Measurements from ENCODE around the gene ALDH1B1. TPM values are rescaled to one million over a fixed set of nuclear protein-coding genes. Genes with fewer than 3 reads are reported as not detected.

Gene ALDH1B1
- total and polyA plus RNA-seq, 2 of the 13 experiments (the other 11 are each of a cell fraction or from before 2014, with no cell fraction given), result 45.1 to 125 TPM

DNA sequence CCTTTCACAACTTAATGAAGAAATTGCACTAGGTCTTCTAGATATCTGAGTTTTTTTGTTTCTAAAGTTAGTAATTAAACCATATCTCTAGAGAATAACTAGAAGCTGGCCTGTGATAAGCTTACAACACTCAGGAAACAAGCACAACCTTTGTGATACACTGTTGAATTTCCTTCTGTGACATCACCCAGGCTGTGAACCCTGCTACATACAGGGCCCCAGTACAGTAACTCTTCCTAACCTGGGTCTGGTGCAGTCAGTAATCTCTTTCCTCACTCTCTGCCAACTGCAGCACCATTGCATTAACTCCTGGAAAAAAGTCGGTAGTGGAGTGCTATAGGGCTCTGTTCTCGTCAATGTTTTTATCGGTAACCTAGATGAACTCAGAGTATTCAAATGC is 42.4 kb downstream of the ALDH1B1 start (continued):
- TF ChIP-seq, protein P1, sequence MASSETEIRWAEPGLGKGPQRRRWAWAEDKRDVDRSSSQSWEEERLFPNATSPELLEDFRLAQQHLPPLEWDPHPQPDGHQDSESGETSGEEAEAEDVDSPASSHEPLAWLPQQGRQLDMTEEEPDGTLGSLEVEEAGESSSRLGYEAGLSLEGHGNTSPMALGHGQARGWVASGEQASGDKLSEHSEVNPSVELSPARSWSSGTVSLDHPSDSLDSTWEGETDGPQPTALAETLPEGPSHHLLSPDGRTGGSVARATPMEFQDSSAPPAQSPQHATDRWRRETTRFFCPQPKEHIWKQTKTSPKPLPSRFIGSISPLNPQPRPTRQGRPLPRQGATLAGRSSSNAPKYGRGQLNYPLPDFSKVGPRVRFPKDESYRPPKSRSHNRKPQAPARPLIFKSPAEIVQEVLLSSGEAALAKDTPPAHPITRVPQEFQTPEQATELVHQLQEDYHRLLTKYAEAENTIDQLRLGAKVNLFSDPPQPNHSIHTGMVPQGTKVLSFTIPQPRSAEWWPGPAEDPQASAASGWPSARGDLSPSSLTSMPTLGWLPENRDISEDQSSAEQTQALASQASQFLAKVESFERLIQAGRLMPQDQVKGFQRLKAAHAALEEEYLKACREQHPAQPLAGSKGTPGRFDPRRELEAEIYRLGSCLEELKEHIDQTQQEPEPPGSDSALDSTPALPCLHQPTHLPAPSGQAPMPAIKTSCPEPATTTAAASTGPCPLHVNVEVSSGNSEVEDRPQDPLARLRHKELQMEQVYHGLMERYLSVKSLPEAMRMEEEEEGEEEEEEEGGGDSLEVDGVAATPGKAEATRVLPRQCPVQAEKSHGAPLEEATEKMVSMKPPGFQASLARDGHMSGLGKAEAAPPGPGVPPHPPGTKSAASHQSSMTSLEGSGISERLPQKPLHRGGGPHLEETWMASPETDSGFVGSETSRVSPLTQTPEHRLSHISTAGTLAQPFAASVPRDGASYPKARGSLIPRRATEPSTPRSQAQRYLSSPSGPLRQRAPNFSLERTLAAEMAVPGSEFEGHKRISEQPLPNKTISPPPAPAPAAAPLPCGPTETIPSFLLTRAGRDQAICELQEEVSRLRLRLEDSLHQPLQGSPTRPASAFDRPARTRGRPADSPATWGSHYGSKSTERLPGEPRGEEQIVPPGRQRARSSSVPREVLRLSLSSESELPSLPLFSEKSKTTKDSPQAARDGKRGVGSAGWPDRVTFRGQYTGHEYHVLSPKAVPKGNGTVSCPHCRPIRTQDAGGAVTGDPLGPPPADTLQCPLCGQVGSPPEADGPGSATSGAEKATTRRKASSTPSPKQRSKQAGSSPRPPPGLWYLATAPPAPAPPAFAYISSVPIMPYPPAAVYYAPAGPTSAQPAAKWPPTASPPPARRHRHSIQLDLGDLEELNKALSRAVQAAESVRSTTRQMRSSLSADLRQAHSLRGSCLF (CRISPR knock-in tag; IDR thresholded peaks at IDR 0.05; ENCODE audit: borderline replicate concordance), result no peak
- no peak for TF ChIP-seq SYNCRIP (IDR thresholded peaks at IDR 0.05; ENCODE audit: insufficient read depth, low read depth, low read length)
- TF ChIP-seq FOSL1 (CRISPR knock-in tag; IDR thresholded peaks at IDR 0.05; ENCODE audit: borderline replicate concordance), result no peak
- TF ChIP-seq, protein P2, sequence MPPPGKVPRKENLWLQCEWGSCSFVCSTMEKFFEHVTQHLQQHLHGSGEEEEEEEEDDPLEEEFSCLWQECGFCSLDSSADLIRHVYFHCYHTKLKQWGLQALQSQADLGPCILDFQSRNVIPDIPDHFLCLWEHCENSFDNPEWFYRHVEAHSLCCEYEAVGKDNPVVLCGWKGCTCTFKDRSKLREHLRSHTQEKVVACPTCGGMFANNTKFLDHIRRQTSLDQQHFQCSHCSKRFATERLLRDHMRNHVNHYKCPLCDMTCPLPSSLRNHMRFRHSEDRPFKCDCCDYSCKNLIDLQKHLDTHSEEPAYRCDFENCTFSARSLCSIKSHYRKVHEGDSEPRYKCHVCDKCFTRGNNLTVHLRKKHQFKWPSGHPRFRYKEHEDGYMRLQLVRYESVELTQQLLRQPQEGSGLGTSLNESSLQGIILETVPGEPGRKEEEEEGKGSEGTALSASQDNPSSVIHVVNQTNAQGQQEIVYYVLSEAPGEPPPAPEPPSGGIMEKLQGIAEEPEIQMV (CRISPR knock-in tag; IDR thresholded peaks at IDR 0.05; ENCODE audit: low read depth), result no peak
- no peak for TF ChIP-seq TRIM24 (CRISPR knock-in tag; IDR thresholded peaks at IDR 0.05)
- TF ChIP-seq, protein P3, sequence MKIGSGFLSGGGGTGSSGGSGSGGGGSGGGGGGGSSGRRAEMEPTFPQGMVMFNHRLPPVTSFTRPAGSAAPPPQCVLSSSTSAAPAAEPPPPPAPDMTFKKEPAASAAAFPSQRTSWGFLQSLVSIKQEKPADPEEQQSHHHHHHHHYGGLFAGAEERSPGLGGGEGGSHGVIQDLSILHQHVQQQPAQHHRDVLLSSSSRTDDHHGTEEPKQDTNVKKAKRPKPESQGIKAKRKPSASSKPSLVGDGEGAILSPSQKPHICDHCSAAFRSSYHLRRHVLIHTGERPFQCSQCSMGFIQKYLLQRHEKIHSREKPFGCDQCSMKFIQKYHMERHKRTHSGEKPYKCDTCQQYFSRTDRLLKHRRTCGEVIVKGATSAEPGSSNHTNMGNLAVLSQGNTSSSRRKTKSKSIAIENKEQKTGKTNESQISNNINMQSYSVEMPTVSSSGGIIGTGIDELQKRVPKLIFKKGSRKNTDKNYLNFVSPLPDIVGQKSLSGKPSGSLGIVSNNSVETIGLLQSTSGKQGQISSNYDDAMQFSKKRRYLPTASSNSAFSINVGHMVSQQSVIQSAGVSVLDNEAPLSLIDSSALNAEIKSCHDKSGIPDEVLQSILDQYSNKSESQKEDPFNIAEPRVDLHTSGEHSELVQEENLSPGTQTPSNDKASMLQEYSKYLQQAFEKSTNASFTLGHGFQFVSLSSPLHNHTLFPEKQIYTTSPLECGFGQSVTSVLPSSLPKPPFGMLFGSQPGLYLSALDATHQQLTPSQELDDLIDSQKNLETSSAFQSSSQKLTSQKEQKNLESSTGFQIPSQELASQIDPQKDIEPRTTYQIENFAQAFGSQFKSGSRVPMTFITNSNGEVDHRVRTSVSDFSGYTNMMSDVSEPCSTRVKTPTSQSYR (CRISPR knock-in tag; IDR thresholded peaks at IDR 0.05; ENCODE audit: borderline replicate concordance), result no peak
- no peak for TF ChIP-seq ZBTB38 (CRISPR knock-in tag; IDR thresholded peaks at IDR 0.05)
- TF ChIP-seq, protein P4, sequence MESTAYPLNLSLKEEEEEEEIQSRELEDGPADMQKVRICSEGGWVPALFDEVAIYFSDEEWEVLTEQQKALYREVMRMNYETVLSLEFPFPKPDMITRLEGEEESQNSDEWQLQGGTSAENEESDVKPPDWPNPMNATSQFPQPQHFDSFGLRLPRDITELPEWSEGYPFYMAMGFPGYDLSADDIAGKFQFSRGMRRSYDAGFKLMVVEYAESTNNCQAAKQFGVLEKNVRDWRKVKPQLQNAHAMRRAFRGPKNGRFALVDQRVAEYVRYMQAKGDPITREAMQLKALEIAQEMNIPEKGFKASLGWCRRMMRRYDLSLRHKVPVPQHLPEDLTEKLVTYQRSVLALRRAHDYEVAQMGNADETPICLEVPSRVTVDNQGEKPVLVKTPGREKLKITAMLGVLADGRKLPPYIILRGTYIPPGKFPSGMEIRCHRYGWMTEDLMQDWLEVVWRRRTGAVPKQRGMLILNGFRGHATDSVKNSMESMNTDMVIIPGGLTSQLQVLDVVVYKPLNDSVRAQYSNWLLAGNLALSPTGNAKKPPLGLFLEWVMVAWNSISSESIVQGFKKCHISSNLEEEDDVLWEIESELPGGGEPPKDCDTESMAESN (CRISPR knock-in tag; conservative IDR thresholded peaks at IDR 0.05), result no peak
- TF ChIP-seq ZNF782 (CRISPR knock-in tag; IDR thresholded peaks at IDR 0.05; ENCODE audit: borderline replicate concordance), result no peak
- TF ChIP-seq, protein P5, sequence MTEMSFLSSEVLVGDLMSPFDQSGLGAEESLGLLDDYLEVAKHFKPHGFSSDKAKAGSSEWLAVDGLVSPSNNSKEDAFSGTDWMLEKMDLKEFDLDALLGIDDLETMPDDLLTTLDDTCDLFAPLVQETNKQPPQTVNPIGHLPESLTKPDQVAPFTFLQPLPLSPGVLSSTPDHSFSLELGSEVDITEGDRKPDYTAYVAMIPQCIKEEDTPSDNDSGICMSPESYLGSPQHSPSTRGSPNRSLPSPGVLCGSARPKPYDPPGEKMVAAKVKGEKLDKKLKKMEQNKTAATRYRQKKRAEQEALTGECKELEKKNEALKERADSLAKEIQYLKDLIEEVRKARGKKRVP (CRISPR knock-in tag; IDR thresholded peaks at IDR 0.05), result peak in 1 of 2 experiments; percentile 92; a peak in 2 of 4 replicates

Data from HepG2 (cell line).